ENCODE results near the gene ARHGEF19.
A peak's percentile ranks its signal among the peaks of the same experiment; 100 is the strongest.
"Not testable (repeated sequence)": the region's sequence is repeated elsewhere in the genome, so short reads cannot be mapped to it uniquely, and the experiment has no call there.

ARHGEF19 gene

DNA sequence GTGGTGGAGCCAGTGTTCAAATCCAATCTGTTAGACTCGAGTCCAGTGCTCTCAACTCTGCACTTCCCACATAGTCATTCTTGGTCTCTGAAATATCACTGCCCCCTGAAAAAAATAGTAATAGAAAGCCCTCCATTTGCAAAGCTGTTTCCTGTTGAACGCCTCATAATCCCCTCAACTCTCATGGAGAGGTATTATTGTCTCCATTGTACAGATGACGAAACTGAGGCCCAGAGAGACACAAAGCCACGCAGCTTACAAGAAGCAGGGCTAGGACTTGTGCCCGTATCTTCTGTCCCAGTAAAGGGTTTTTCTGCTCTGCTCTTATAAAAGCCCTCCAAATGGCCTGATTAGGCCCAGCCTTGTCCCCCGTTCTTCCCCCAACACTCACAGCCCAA lies 6.2 kb upstream of the ARHGEF19 start:
- no peak for DNase-seq

DNA sequence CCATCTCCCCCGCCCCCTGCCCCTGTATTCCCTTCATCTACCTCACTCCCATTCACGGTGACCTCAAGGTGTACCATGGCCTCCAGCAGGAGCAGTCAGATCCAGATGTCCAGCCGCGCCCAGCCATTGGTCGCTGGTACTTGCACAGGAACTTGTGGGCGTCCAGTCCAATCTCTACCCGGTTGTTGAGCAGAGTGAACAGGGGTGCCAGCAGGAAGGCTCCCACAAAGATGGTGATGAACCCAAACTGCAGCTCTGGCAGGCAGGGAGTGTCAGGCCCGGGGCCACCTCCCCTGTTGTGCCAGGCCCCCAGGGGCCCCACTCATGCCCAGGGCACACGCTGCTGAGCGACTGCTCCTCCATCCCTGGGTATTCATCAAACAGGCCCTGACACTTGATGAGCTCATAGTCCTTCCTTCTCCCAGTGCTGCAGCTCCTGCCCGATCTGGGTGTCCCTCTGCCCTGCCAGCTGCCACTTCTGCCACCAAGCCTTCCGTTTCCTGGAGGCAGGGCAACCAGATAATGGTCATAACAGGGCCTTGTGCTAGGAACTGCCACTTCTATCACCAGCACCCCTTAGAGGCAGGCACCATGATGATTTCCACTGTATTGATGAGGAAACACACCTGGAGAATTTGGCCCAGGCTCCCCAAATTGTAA lies 5.7 kb upstream of the ARHGEF19 start:
- no peak for DNase-seq

DNA sequence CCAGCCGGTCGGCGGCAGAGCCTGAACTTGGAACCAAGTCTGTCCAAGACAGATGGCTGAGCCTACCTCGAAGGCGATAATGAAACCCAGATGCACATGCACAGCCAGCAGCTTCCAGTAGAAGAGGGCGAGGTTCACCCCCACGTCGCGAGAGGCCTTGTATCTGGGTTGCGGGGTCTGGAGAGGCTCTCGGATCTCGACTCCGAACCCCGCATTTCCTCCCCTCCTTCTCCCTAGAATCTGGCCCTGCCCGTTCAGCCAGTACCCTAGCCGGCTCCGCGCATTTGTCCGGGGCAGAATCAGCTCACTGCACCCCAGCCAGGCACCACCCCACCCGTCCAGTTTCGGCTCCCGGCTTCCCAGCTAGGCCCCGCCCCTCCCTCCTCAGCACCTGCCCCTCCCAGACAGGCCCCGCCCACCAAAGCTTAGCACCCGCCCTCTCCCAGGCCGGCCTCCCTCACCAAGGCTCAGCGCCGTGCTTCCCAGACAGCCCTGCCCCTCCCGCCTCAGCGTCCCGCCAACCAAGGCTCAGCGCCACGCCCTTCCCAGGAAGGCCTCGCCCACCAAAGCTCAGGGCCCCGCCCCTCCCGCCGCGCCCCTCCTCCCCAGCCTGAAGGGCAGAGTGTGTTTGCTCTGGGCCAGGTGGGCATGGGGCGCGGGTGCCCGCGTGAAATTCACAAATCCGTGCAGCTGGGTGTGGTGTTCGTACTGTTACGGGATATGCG lies 4.8 kb upstream of the ARHGEF19 start:
- DNase-seq: peak; percentile 97

DNA sequence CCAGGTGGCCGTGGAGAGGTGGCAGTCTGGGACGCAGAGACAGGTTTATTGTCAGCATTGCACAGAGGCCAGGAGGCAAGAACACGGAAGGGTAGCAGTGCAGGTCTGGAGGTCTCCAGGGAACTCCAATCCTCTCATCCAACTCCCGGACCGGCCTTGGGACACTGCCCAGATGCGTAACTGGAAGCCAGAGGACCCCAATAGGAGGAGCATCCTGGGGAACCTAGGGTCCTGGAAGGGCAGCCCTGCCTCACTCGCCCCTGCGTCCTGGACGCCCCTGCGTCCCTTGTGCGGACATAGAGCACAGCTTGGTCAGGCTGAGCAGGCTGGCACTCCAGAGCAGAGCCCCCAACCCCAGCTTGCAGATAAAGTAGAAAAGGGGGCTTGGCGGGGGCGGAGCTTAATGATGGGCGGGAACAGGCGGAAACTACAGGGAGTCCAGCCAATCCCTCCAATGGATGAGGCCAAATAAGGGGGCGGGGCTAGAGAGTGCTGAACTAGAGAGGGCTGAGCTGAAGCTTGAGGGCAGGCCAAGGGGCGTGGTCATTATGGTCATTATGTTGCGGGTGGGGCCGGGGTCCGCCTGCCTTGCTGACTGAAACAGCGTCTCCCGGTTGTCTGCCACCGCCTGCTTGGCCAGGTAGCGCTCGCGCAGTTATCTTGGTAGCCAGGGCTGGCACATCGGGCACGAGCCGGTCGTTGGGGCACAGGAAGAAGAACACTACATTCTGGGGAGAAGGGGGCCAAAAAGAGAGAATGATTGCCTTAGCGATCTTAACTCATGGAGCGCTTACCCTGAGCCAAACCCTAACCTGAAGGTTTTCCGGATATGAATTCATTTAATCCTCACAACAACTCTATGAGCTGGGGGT lies 3.7 kb upstream of the ARHGEF19 start:
- DNase-seq: peak; percentile 80

DNA sequence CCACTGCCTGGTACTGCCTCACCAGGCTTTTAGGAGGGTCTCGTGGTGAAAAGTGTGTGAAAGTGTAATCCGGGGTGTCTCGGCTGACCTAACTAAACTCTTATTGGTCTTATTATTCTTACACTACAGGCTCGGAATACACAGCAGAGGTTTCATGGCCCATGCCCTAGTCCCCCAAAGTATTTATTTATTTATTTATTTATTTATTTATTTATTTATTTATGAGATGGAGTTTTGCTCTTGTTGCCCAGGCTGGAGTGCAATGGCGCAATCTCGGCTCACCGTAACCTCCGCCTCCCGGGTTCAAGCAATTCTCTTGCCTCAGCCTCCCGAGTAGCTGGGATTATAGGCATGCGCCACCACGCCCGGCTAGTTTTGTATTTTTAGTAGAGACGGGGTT lies 2.8 kb upstream of the ARHGEF19 start:
- DNase-seq: not testable (repeated sequence)

DNA sequence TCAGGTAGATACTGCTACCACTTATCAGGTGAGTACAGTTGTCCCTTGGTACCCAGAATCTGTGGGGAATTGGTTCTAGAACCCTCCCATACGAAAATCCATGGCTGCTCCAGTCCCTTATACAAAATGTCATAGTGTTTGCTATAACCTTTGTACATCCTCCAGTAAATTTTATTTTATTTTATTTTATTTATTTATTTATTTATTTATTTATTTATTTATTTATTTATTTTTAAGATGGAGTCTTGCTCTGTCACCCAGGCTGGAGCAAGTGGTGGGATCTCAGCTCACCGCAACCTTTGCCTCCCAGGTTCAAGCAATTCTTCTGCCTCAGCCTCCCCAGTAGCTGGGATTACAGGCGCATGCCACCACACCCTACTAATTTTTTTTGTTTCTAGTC lies 1.1 kb upstream of the ARHGEF19 start:
- not testable (repeated sequence) for DNase-seq

DNA sequence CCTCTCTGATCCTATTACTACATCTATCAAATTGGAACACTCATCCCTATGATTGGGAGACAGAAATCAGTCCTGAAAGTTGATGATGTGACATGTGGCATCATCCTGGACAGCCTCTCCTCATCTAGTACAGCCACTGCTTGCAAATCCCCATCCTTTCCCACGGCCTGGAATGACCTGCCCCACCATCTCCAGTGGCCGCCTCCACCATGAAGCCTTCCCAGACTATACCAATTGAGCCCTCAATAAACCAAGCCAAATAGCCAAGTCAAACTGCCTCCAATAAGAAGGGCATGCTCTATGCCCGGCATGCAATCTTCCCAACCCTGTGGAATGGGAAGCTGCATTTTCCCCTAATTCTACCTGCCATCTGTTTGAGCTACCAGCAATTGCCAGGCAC lies 561 bp upstream of the ARHGEF19 start:
- DNase-seq: no peak

DNA sequence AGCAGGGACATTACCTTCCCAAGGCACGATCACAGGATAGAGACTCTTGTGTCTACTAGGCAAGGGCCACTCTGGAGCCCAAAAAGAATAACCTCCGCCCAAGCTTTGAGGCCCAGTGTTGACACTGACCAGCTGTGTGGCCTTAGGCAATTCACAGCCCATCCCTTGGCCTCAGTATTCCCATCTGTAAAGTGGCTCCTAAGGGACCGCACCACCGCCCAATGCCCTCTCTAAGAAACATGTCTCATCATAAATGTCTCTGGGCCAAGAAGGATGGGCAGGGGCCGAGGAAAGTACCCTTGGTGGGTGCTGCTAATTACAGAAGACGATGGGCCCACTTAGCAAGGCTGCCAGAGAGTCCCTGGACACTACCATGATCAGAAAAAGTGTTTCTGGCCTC lies 628 bp downstream of the ARHGEF19 start:
- DNase-seq: no peak

DNA sequence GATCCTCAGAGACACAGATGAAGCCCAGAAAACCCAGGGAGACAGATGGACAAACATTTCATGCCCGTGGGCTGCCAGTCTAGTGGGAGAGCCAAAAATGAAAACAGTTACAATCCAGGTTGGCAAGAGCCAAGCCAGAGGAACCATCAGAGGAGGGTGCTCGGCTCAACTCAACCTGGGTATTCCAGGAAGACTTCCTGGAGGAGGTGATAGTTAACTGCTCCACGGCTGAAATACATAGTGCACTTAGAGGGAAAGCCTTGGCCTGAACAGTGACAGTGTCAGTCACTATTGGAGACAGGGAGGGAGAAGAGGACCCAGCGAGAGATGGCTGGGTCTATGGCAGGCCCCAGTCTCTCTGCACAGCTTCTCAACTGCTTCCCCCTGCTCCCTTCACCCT lies 1.9 kb downstream of the ARHGEF19 start:
- no peak for DNase-seq

DNA sequence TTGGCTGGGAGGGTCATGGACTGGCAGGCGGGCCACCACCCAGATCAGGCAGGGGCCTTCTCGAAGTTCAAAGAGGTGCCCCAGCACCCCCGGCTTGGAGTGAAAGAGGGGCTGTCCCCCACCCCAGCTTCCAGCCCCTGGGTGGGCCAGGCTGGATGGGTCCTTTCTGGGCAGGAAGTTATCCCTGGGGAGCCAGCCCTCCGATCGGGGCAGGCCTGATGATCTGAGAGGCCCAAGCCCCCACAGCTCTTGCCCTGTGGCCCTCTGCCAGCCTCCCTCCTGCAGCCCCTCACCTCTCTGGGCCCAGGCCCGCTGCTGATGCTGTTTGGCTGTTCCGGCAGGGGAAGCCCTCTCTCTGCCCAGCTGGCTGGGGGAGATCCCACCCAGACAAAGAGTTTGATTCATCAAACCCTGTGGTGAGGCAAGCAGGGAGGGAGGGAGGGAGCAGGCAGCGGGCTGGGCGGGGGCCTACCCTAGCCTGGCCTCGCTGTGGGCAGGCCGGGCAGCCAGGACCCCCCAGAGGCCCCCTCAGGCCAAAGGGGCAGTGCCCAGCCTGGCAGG lies 2.5 kb downstream of the ARHGEF19 start:
- no peak for DNase-seq

DNA sequence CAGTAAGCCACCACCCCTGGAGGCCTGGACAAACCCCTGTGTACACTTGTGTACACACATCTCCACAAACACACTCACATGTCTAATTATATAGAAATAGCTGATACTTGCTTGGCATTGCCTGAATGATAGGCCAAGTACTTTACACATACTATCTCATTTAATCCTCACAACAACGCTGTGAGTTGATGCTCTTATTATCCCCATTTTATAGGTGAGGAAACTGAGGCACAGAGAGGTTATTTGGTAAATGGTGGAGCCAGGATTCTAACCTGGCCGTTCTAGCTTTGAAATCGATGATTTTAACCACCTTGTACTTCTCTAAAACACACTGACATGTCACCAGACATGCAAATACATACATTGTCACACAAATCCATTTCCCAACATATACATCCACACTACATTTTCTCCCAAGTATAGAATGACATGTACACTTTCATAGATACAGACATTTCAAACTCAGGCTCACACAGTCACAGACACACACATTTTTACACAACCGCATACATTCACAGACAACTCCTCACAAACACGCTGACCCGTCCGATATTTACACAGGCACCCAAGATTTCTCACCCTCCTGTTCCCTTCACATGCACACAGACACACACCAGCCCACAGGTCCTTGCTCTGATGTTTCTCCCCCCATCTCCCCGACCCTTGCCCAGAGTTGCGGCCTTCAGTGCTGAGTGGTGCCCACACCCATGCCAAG lies 3.2 kb downstream of the ARHGEF19 start:
- DNase-seq: no peak

DNA sequence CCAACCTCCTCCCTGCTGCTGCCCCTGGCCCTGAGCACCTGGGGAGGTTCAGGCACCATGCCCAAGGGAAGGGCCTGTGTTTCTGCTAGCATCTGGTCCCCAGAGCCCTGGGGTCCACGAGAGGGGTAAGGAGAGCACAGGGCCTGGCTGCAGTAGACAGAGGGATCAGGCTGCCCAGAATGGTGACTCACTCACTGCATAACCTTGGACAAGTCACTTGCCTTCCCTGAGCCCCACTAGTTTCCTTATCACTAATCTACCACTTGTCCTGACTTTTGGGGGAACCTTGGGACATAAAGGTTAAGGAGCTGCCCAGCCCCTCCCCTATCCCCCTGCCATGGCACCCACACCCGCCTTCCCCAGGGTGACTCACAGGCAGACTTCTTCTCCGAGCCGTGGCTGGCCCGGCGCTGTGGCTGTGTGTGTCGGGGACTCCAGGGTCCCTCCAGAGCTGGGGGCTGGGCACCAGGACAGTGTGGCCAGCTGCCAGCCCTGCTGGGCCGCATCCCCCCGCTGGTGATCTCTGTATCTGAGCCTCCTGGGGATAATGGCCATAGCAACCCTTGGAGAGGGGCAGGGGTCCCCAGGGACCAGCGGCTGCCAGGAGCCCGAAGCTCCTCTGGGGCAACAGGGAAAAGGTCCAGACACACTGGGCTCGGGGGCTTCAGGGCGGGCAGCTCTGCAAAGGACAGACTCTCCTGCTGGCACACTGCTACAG lies 4.0 kb downstream of the ARHGEF19 start:
- DNase-seq: no peak

DNA sequence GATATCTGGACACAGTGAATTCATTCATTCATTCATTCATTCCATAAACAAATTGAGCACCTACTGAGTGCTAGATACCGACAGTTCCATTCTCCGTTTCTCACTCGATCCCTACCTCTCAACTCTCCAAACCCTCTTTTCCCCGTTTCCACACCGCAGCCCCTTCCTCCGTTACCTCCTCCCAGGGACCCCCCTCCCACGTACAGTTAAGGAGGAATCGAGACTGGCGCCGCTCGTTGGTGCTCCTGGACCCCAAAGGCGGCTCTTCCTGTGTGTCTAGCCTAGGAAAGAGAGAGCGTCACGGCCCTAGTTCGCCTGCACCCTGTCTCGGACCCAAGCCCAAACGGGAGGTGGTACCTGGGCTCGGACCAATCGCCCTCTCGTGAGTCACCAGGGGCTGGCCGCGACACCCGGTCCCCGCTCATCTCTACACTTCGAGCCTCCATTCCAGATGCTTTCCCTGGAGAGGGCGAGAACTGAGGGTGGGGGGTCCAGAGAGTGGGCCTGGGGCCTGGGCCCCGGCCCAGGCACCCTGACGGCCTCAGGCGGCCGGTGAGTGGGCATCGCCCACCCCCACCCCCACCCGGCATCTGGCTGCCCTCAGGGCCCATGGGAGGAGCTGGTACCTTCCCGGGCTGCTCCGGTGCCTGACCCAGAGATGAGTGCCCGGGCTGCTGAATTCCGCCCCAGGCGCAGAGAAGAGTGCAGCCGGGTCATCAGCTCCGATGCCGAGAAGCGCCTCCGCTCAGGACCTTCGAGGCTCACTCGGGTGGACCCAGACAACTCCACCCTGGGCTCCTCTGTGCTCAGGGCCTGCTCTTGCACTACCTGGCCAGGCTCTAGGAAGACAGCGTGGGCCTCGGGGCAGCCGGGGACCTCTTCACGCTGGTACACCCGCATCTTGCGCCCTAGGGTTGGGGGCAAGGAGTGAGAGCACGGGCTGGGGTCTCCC lies 4.9 kb downstream of the ARHGEF19 start:
- DNase-seq: no peak

DNA sequence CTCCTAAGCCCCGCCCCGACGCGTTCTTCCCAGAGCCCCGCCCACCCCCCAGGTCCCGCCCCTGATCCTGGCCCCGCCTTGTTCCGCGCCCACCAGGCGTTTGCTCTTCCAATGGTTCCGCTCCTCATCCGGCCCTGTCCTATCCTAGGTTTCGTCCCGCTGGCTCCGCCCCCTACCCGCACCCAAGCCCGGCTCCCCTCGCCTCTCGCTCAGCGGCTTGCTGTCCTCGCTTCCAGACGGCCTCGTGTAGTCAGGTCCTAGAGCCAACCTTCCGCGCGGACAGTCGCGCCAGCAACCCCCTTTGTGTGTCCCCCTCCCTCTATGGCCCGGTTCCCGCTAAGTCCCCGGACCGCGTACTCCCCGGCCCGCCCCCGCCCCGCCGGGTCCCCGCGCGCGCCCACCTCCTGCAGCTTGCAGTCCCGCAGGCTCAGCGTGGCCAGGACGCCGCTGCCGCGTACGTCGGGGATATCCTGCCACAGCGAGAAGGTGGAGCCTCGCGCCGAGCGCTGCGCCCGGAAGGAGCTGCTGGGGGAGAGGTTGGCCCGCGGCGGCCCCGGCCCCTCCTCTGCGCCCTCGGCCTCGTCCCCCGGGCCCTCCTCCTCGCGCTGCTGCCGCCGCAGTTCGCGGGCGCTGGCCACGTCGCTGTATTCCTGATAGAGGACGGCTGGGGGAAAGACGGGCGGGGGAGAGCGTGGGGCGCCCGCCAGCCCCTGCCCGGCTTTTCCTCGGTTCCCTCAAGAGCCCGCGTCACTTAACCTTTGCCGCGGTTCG lies 5.7 kb downstream of the ARHGEF19 start:
- peak; percentile 95 for DNase-seq

DNA sequence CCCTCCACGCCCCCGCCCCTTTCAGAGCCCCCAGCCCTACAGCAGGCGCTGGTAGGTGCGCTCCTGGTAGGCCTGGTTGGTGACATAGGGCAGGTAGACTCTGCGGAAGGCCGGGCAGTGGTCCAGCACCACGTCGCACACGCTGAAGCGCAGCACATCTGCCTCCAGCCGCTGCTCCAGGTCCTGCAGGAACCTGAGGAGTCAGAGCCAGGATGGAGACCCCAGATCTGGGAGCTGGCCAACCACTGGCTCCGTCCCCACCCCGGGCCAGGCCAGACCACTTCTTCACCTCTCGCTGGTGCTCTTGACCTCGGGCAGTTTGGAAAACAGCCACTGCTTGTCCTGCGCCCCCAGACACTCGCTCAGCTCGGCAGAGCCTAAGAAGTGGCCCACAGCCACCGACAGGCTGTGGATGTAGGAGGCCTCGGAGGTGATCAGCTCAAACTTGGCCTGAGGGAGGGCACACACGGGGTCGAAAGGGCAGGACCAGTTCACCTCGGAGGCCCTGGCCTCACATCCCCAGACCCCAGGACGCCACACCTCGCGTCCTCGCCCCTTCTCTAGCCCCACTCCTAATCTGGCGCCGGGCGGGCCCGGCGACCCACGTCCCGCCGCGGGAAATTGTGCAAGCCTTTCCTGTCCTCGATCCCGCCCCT lies 6.4 kb downstream of the ARHGEF19 start:
- no peak for DNase-seq

DNA sequence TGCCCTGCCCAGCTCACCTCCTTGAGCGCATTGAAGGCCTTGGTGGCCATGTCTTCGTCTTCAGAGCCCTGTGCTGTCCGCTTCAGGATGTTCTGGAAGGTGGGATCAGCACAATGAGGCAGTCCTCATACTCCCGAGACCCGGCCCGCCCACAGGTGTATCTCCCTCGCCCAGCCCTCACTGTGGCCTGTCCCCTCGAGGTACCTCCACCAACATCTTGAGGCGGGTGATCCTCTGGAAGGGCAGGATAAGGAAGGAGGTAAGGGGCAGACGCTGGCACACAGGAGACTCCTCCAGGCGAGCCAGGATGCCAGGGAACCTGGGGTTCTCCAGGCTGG lies 7.1 kb downstream of the ARHGEF19 start:
- no peak for DNase-seq

DNA sequence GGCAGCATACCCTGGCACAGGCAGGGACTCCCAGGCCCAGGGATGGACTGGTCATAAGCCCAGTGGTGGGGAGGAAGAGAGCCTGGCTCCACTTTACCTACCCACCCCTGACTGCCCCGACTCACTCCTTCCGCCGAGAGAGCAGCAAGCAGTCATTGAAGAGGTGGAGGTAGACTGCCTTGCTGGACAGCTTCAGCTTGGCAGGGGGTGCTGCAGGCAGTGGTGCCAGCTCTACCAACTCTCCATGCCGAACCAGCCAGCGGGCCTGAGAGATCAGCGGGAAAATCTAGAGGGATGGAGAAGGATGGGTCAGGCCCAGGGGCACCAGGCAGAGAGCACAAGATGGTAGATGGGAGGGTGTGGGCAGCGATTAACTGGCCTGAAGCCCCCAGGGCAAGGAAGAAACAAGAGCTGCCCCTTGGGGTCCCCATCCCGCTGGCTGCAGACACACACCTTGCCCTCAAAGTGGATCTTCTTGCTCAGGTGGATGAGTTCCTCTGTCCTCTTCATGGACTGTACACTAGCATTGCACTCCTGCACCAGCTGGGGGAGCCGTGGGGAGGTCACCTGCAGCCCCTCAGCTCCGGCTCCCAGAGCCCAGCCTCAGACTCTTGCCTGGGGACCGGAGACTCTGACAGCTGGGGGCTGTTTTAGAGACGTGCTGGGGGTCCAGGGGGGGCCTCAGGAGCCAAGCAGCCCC lies 7.7 kb downstream of the ARHGEF19 start:
- peak; percentile 31 for DNase-seq

DNA sequence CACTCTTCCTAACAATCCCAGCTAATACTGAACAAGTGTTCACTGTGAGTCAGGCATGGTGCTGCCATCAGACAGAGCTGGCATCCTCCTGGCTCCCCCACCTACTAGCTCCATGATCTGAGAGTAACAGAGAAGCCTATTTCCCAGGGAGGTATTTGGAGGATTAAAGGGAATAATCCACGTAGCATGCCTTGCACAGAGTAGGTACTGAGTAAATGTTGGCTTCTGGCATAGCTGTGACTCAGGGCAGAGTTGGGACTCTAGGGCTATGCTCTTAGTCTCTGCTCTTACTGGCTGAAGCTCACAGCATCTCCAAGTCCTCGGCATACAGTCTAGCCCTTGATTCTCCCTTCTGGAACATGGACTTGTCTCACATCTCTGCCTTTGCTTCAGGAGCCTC lies 8.2 kb downstream of the ARHGEF19 start:
- no peak for DNase-seq

DNA sequence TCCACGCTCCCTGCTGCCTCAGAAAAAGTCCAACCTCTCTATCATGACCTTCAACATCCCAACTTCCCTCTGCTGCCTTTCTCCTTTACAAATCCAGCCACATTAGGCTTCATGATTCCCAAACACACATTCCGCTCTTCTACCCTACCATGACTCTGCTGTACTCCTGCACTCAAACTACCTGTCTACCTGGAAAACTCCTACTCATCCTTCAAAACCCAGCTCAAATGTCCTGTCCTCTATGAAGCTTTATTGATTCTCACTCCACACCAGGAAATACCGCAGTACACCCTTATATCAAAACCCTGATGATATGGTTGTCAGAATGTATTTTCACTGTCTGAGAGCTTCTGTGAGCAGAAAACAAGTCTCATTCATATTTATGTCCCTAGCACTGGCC lies 8.9 kb downstream of the ARHGEF19 start:
- DNase-seq: no peak

All from CD4-positive, alpha-beta T cell treated with Interleukin-12 subunit alpha and Interleukin-12 subunit beta, for 1 hour (primary cell).